Dermis lymphatic vessel endothelial cell (primary cell): ENCODE data around the gene ZNF430. TPM values are rescaled to one million over a fixed set of nuclear protein-coding genes. Genes with fewer than 3 reads are reported as not detected.

Experiments used
- total RNA-seq: library from RNA; depleted of rRNA; stranded (reverse); fragments of >200 nt; gene quantifications from 2 replicates; pipeline ENCODE4 v1.2.1, GENCODE V29; 2014

The ZNF430 gene
- total RNA-seq: 4.6 and 5.0 TPM in 2 replicates

GRCh38 chr19:21020298-21021227 is at the start of gene ZNF430:
ZNF430 (plus strand) TSS chr19:21020657; CDS start chr19:21020801, 144 bp downstream.

GRCh38 chr19:21082011-21082975 is 61.8 kb downstream of the ZNF430 start, which contains the start of gene ZNF714:
ZNF714 (plus strand) TSS chr19:21082203; CDS start chr19:21098269, 16,066 bp downstream.

Other genes with a start within 250 kb of the ZNF430 start
- gene ZNF66, start 244.4 kb upstream of the ZNF430 start, total RNA-seq: 2.0 and 3.2 TPM in 2 replicates
- gene ZNF85, start 97.4 kb upstream of the ZNF430 start, total RNA-seq: 10.4 and 11.1 TPM in 2 replicates
- gene ZNF714, start 61.5 kb downstream of the ZNF430 start, total RNA-seq: 4.5 and 5.0 TPM in 2 replicates
- gene ZNF431, start 121.4 kb downstream of the ZNF430 start, total RNA-seq: 4.7 and 4.8 TPM in 2 replicates